ENCODE data around the gene RASGRP3.

GRCh38 chr2:33530690-33531548 lies 54.5 kb downstream of the RASGRP3 start:
- TF ChIP-seq CTCF (IDR thresholded peaks at IDR 0.05) (no peak), ZFX (IDR thresholded peaks at IDR 0.05; ENCODE audit: borderline replicate concordance) (no peak)
